Right lobe of liver (tissue), 4 donors: ENCODE results near the gene POLD3.

ENCODE experiments used
- CTCF ChIP-seq, 4 donors: fragments of 200-600 bp in 3 of 4; fragments of 450-650 bp in 1 of 4; IDR thresholded peaks; one replicate each; pipeline versions ENCODE4 v1.5.1 to v1.8.0; 2016 to 2022; ENCODE audit warnings: antibody characterized with exemption in 4 of 4, mild to moderate bottlenecking in 2 of 4
- POLR2A ChIP-seq: fragments of 450-650 bp; IDR thresholded peaks from one replicate; pipeline ENCODE4 v1.6.1; 2017; ENCODE audit warnings: antibody characterized with exemption, mild to moderate bottlenecking
- donor health status: DM: no; HTN: no; CAD: no.
- donor health status: DM: no; HTN: no; CAD: no.
- donor health status: DM: no; HTN: yes; CAD: no.

- TF ChIP-seq CTCF (IDR thresholded peaks at IDR 0.05) (no peak), POLR2A (no peak)
Measured at GRCh38 chr11:74675761-74676160, 83.4 kb downstream of the POLD3 start.
